Stimulated activated CD4-positive, alpha-beta T cell treated with anti-CD3 and anti-CD28 coated beads, Interleukin-12 subunit alpha, Interleukin-12 subunit beta, amount 100 ng/mL, for 24 hours (primary cell): Measurements from ENCODE around the gene PSMB1.

ENCODE experiments used
- DNase-seq, 2 experiments: peaks; one replicate each; pipeline ENCODE4 v3.0.0-alpha.2; 2020; ENCODE audit warnings: low read depth in 2 of 2

PSMB1 gene

DNA sequence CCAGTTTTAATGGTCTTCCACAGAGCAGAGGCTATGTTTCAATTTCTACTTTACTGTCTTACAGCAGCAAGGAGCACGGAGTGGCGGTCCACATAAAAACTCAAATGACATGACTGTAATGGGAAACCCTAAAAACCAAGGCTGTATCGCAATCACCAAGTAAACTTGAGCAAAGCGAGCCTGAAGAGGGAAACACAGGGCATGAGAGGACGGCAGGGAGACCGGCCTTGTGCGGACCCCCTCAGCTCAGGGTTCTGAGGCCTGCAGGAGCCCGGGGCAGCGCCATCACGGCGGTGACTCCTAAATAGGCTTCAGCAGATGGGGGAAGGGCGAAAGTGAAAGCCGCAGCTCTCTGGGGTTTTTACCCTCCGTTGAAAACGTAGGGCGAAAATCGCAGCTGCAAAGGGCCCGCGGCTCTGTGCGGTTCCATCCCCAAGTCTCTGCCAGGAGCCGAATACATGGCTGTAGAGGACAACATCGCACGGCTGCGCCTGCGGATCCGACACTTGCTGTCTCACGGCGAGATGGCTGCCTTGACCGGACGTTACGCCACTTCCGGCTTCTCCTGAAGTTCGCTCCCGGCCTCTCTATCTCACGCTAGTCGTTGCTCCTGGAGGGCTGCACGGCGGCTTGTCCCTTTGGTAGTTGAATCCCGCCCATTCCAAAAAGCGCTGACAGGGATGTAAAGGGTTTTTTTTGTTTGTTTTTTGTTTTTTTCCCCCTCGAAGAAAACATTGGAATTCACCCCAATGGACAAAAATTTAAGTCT, at the start of gene PSMB1:
TSS of gene PSMB1 (minus strand) at position 543 of the 769 bp plus-strand sequence. CDS start at position 478, 65 bp downstream.
- peak; percentile 82 for DNase-seq

- no peak for DNase-seq
These were observed 44.2 kb upstream of the PSMB1 start for GRCh38 chr6:170597278-170597677.

- no peak for DNase-seq
These were observed 43.3 kb upstream of the PSMB1 start for GRCh38 chr6:170596426-170596825.

GRCh38 chr6:170590725-170591124, 37.6 kb upstream of the PSMB1 start:
- no peak for DNase-seq

GRCh38 chr6:170584954-170585498, 31.9 kb upstream of the PSMB1 start:
- no peak for DNase-seq

- peak; percentile 88 to 90 for DNase-seq
These were observed 31.3 kb upstream of the PSMB1 start, which contains the start of gene PDCD2 for GRCh38 chr6:170584181-170584953. Gene PDCD2 (minus strand): TSS chr6:170584637. CDS start chr6:170584581, 56 bp downstream.

- DNase-seq, result no peak
These were observed 30.7 kb upstream of the PSMB1 start for GRCh38 chr6:170583756-170584180.

DNA sequence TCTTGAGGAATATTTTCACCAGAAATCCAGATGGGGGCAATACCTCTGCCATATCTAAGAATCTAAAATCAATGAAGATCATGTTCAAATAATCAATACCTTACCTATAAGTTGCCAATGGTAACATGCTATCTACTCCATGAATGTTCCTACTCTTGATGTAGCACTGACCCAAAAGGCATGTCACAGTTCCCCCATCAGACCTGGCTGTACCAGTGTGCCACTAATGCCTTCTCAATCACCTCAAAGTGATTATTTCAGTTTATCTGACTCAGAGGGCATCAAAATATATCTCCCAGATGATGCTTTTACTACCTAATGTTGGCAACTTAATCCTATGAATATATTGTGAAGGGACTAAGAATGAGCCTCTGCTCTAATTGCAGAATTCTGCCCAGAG, 25.8 kb upstream of the PSMB1 start:
- no peak for DNase-seq

- DNase-seq, result no peak
These were observed 22.1 kb upstream of the PSMB1 start for GRCh38 chr6:170575250-170575649.

DNA sequence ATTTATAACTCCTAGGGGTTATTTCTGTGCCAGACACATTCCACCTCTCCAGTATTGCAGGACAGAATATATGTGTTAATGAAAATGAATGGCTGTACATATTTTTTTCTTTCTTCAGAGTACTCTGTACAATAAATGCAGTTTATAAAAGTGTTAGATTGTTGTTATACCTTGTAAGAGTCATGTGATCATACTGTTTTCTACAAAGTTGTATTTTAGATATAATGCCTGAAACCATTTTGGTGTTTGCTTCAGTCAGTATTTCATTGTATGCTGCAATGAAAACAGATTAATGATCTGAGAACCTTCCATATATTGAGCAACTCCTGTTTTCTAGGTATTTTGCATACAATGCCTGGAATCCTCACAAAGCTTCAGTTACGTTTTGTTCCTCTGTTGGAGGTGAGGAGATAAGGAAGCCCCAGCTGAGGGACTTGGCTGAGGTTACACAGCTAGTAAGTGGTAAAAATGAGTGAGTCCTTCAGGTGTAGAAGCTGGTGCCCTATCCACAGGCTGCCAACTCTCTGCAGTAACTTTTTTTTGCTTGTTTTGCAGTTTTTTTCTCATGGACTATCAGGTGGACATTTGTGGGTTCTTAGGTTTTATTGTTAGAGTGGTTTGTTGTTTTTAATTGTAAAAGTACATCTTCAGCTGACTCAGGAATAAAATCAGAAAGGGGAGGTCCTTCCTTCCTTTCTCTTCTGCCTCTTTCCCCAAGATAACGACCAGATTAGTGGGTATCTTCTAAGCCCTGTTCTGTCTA, 19.8 kb upstream of the PSMB1 start:
- no peak for DNase-seq

DNA sequence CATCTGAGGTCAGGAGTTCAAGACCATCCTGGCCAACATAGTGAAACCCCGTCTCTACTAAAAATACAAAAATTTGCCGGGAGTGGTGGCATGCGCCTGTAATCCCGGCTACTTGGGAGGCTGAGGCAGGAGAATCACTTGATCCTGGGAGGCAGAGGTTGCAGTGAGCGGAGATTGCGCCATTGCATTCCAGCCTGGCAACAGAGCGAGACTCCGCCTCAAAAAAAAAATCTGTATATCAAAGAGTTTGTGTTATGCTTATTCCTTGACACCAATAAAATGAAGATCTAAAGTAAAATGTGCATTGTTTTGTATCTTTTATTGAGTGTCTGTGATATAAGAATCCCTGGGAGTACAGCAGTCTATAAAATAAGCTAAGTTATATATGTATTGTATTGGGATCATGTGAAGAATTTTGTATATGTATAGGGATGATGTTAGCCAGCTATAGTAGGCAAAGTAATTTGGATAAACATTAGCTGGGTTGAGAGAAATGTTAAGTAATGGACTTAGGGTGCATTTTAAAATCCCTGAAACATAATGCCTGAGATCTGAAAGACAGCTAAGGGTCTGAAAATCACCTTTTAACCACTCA, 11.9 kb upstream of the PSMB1 start:
- DNase-seq, result no peak

GRCh38 chr6:170561555-170561954, 8.4 kb upstream of the PSMB1 start:
- DNase-seq, result no peak

DNA sequence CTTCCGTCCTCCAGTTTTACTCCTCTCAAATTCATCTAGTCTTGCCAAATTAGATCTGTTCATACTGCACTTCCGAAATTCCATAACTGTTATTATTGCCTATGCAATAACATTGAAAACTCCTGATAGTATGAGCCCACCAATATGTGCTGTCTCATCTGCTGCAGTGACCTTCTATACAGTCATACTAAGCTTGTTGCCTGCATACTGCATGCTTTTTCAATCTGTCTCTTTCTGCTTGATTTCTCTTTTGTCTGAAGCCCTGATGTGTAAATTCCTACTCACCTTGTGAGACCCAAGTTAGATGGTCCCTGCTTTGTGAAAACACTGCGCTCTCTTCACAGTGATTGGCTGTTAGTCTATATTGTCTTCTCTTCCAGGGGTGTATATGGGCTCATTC, 2.2 kb upstream of the PSMB1 start:
- DNase-seq, result no peak

- no peak for DNase-seq
These were observed 1.7 kb upstream of the PSMB1 start for GRCh38 chr6:170554796-170555137.

DNA sequence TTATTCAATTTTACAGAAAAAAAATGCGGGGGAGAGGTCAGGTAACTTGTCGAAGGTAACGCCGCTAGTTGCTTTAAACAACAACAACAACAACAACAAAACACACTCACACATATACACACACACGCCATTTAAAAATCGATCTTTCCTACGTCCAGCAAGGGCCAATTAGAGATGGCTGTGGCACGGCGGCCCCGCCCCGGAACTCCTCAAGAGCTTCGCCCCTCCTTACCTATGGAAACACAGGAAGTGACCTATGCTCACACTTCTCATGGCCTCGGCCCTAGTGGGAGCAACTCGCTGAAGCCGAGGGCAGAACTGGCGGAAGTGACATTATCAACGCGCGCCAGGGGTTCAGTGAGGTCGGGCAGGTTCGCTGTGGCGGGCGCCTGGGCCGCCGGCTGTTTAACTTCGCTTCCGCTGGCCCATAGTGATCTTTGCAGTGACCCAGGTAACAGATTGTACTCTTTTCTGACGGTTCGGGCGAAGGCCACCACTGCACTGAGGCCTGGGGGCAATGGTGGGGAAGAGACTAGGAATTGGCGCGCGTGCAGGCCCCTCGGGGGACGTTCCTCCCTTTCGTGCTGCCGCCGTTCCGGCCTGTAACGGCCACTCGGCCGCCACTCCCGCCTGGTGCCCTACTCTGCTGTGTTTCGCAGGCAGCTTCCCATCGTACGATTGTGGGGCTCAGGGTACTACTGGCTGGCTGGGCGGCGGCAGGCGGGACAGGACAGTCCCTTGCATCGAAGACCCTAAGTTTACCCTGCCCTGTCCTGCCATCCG, 1.1 kb upstream of the PSMB1 start, which contains the start of gene TBP:
TSS of gene TBP (plus strand) at position 357 of the 783 bp plus-strand sequence. CDS start 2,661 bp downstream, outside the sequence.
- peak; percentile 95 to 96 for DNase-seq

DNA sequence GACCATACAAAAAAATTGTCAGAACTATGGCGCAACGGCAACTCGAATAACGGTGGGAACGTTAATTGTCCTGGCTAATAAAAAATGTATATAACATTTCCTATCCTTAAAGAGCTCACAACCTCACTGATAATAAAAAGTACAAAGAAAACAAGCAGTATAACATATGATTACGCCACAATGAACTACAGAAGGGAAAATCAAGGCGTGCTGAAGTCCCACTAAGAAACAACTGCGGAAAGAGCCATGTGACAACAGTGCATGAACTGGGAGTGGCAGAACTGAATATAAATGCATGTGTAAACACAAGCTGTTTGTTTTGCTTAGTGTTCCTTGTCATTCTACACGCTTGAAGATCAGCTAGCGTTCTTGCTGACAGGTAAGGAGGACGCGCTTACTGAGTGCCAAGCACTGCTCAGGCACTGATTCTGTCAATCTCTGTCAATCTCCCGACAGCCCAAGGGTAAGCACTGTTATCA, 466 bp upstream of the PSMB1 start:
- no peak for DNase-seq

DNA sequence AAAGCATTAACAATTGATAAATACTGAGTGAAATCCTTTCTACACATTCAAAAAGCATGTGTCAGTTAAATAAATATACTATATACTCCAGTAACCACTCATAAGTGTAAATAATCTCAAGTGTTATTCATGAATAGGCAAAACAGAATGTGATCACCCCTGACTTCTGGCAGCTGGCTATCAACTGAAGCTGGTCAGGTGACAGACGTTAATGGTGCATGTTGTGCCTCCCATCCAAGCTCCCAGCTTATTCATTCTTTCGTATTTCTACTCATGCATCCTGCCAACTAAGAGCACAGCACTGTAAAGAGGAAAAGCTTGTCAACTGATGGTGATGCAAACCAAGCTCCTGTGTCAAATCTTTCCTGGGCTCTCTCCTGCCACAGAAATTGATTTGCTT, 7.7 kb downstream of the PSMB1 start:
- DNase-seq, result no peak

DNA sequence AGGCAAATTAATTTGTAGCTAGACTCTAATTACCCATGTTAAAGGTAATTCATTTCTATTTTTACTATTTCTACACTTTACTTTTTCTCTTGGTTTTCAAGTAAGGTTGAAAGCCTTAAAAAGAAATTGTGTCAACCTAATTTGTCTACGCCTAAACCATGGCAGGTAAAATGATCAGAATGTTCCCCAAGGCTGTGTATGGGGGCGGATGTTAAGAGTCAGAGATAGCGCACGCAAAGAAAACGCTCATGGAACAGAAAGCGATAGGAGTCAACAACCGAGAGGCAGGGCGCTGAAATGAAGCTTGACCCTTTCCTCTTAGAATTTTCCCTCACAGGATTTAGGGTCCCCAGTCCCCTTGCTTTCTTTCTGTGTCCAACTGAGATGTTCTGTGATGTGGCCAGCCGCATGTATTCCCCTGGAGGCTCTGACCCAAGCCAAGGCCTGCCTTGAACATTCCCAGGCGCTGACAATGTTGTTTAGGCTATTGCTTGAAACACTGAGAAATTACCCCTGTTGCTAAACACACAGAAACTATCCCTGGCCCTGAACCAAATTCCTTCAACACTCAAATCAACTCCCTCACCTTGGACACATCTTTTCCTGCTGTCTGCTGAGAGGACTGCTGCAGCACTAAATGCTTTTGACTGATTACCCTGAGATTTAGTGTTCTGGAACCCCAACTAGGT, 10.9 kb downstream of the PSMB1 start:
- no peak for DNase-seq

DNA sequence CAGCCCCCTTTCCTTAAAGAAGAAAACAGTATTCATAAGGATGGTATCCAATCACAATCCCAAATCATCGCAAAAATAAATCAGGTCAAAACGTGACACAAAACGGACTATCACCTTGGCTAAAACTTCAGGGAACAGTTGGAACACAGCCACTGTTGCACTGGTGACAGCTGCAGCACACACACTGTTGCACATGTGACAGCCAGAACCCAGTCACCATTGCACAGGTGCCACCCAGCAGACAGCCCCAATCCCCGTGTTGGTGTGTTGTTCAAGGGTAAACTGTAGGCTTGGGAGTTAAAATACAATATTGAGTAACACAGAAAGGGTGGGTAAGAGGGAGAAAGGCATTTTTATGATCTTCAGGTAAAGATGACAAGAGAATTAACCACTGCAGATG, 15.8 kb downstream of the PSMB1 start:
- no peak for DNase-seq

GRCh38 chr6:170536671-170537070, 16.4 kb downstream of the PSMB1 start:
- no peak for DNase-seq
